K562 (cell line): Measurements from ENCODE around the gene HPD. TPM values are rescaled to one million over a fixed set of nuclear protein-coding genes. Genes with fewer than 3 reads are reported as not detected.

Experiments
- BCOR ChIP-seq: fragments of 450-650 bp; IDR thresholded peaks from 2 replicates; pipeline ENCODE4 v1.6.1; 2016
- CBFA2T2 ChIP-seq: fragments of 450-650 bp; conservative IDR thresholded peaks from 2 replicates; pipeline ENCODE4 v1.6.1; 2017; ENCODE audit warnings: mild to moderate bottlenecking
- CCNT2 ChIP-seq: IDR thresholded peaks from 2 replicates; pipeline ENCODE4 v1.6.1; 2011; ENCODE audit warnings: borderline replicate concordance, low read depth, mild to moderate bottlenecking, moderate library complexity, mixed read lengths, low read length; ENCODE audit not compliant: insufficient read length; ENCODE audit errors: extremely low read depth
- CSDE1 ChIP-seq, 2 experiments: fragments of 450-650 bp; IDR thresholded peaks; 2 replicates each; pipeline ENCODE4 v1.6.1; 2016; ENCODE audit warnings: mild to moderate bottlenecking in 1 of 2
- CUX1 ChIP-seq: fragments of 200-800 bp; sonication (Bioruptor generic); IDR thresholded peaks from 2 replicates; pipeline ENCODE4 v1.6.1; 2016; ENCODE audit warnings: missing genetic modification characterization, missing compliant biosample characterization
- DMBX1 ChIP-seq: fragments of 250-450 bp; sonication (Bioruptor Pico); IDR thresholded peaks from 2 replicates; pipeline ENCODE4 v1.8.0; 2022; ENCODE audit warnings: inconsistent platforms, mild to moderate bottlenecking, moderate library complexity, borderline replicate concordance
- EP300 ChIP-seq: IDR thresholded peaks from 2 replicates; pipeline ENCODE4 v1.6.1; 2012; ENCODE audit warnings: low read length, improper control_type of control experiment
- FOXA1 ChIP-seq: fragments of 450-650 bp; IDR thresholded peaks from 2 replicates; pipeline ENCODE4 v1.6.1; 2016; ENCODE audit warnings: mild to moderate bottlenecking, borderline replicate concordance
- HNRNPL ChIP-seq: fragments of 200-400 bp; formaldehyde crosslinking; IDR thresholded peaks from 2 replicates; pipeline ENCODE4 v1.6.1; 2017; ENCODE audit warnings: low read depth, mild to moderate bottlenecking, low read length
- JUND ChIP-seq, 2 experiments: IDR thresholded peaks; 2 replicates in 1 of 2; 3 replicates in 1 of 2; pipeline ENCODE4 v1.6.1; 2011; ENCODE audit warnings: borderline replicate concordance in 2 of 2, low read depth in 2 of 2, low read length in 2 of 2, improper control_type of control experiment in 1 of 2, missing biosample characterization in 1 of 2, missing genetic modification characterization in 1 of 2, missing genetic modification reagents in 1 of 2
- KAT7 ChIP-seq: sonication (generic); formaldehyde crosslinking; IDR thresholded peaks from 2 replicates; pipeline ENCODE4 v1.8.0; 2022; ENCODE audit warnings: missing genetic modification reagents, mild to moderate bottlenecking, borderline replicate concordance
- KLF6 ChIP-seq: fragments of 250-450 bp; sonication (Bioruptor Pico); IDR thresholded peaks from 2 replicates; pipeline ENCODE4 v1.4.0; 2020; ENCODE audit warnings: mild to moderate bottlenecking, moderate library complexity, borderline replicate concordance
- NCOA6 ChIP-seq: fragments of 450-650 bp; IDR thresholded peaks from 2 replicates; pipeline ENCODE4 v1.6.1; 2017; ENCODE audit warnings: mild to moderate bottlenecking
- NR4A1 ChIP-seq, 2 experiments: fragments of 250-450 bp in 1 of 2; fragments of 450-650 bp in 1 of 2; sonication (Bioruptor Pico) in 1 of 2; IDR thresholded peaks; 2 replicates each; pipeline versions ENCODE4 v1.4.0 to v1.6.1; 2016 to 2020; ENCODE audit warnings: mild to moderate bottlenecking in 2 of 2, missing compliant biosample characterization in 1 of 2, missing genetic modification characterization in 1 of 2, moderate library complexity in 1 of 2
- NRF1 ChIP-seq, 2 experiments: fragments of 450-650 bp; IDR thresholded peaks in 1 of 2; conservative IDR thresholded peaks in 1 of 2; 2 replicates each; pipeline ENCODE4 v1.6.1; 2014; ENCODE audit warnings: mild to moderate bottlenecking in 2 of 2
- OTX1 ChIP-seq: fragments of 450-650 bp; formaldehyde crosslinking; IDR thresholded peaks from 2 replicates; pipeline ENCODE4 v1.4.0; 2022; ENCODE audit warnings: mild to moderate bottlenecking
- POLR2A ChIP-seq: fragments of 450-650 bp; conservative IDR thresholded peaks from 2 replicates; pipeline ENCODE4 v1.6.1; 2016
- SMARCA4 ChIP-seq: fragments of 450-650 bp; IDR thresholded peaks from 2 replicates; pipeline ENCODE4 v1.6.1; 2016
- TAF1 ChIP-seq: IDR thresholded peaks from 2 replicates; pipeline ENCODE4 v1.6.1; 2011; ENCODE audit warnings: mild to moderate bottlenecking, low read length, moderate library complexity; ENCODE audit not compliant: insufficient read depth, control insufficient read depth, severe bottlenecking; ENCODE audit errors: extremely low read depth
- TRIM28 ChIP-seq: fragments of 450-650 bp; IDR thresholded peaks from 2 replicates; pipeline ENCODE4 v1.6.1; 2017
- ZC3H11A ChIP-seq: IDR thresholded peaks from 2 replicates; pipeline ENCODE4 v1.6.1; 2012; ENCODE audit warnings: low read depth, low read length, improper control_type of control experiment
- ZNF644 ChIP-seq: fragments of 200-800 bp; sonication (Bioruptor generic); IDR thresholded peaks from 2 replicates; pipeline ENCODE4 v1.6.1; 2016; ENCODE audit warnings: low read depth, missing genetic modification characterization, missing compliant biosample characterization
- ZNF766 ChIP-seq: fragments of 200-800 bp; sonication (Bioruptor generic); conservative IDR thresholded peaks from 2 replicates; pipeline ENCODE4 v1.6.1; 2016; ENCODE audit warnings: missing genetic modification characterization, missing compliant biosample characterization
- polyA plus RNA-seq, 8 experiments: library from polyadenylated mRNA; depleted of rRNA in 4 of 8; stranded (reverse) in 5 of 8; unstranded in 3 of 8; fragments of >200 nt; fragmentation: Nextera tagmentation in 2 of 8; fragmentation: Illumina TruSeq in 1 of 8; extraction: Ambion mirVana in 2 of 8; extraction: Trizol in 1 of 8; gene quantifications; 2 replicates each; pipeline versions ENCODE4 v1.2.1 to v1.2.3, GENCODE V29; 2011 to 2014; ENCODE audit warnings: inconsistent platforms in 1 of 8, missing spikeins in 1 of 8
- total RNA-seq, 7 experiments: library from RNA; depleted of rRNA in 6 of 7; stranded (reverse); fragments of >200 nt in 6 of 7; fragmentation: Illumina TruSeq in 2 of 7; extraction: Trizol in 2 of 7; gene quantifications; 2 replicates each; pipeline versions ENCODE4 v1.2.1 to v1.2.3, GENCODE V29; 2011 to 2021; ENCODE audit warnings: low replicate concordance in 1 of 7
- TF ChIP-seq, protein P1 (sequence below): fragments of 450-650 bp; formaldehyde crosslinking; IDR thresholded peaks from 2 replicates; pipeline ENCODE4 v1.4.0; 2020; ENCODE audit warnings: mild to moderate bottlenecking, moderate library complexity

Gene HPD
- total and polyA plus RNA-seq, 9 of the 15 experiments (the other 6 are each of a cell fraction or from before 2014, with no cell fraction given): 0.06 to 0.29 (median 0.07) TPM; not detected in 4

GRCh38 chr12:121812320-121812871 lies 46.3 kb downstream of the HPD start (continued):
- TF ChIP-seq CUX1 (no peak), ZC3H11A (no peak), OTX1 (CRISPR knock-in tag) (no peak), JUND (IDR thresholded peaks at IDR 0.05; ENCODE audit: borderline replicate concordance, low read depth, low read length) (no peak), JUND (tag; IDR thresholded peaks at IDR 0.05; ENCODE audit: borderline replicate concordance, low read depth, low read length) (no peak), CSDE1 (IDR thresholded peaks at IDR 0.05) (no peak), TRIM28 (no peak), DMBX1 (CRISPR knock-in tag) (no peak), NCOA6 (no peak), POLR2A (no peak), FOXA1 (no peak), KAT7 (CRISPR knock-in tag) (no peak), KLF6 (CRISPR knock-in tag) (no peak), ZNF766 (no peak), CBFA2T2 (no peak), HNRNPL (no peak), SMARCA4 (no peak), EP300 (no peak), ZNF644 (tag) (no peak), NR4A1 (CRISPR knock-in tag; IDR thresholded peaks at IDR 0.05) (no peak), NR4A1 (tag; IDR thresholded peaks at IDR 0.05) (no peak), BCOR (peak; percentile 99), NRF1 (conservative IDR thresholded peaks at IDR 0.05 in 1 of 2, IDR thresholded peaks at IDR 0.05 in 1 of 2) (peak in 1 of 2 experiments; percentile 48; a peak in 3 of 4 replicates), TAF1 (no peak), CCNT2 (no peak)
- TF ChIP-seq, protein P1, sequence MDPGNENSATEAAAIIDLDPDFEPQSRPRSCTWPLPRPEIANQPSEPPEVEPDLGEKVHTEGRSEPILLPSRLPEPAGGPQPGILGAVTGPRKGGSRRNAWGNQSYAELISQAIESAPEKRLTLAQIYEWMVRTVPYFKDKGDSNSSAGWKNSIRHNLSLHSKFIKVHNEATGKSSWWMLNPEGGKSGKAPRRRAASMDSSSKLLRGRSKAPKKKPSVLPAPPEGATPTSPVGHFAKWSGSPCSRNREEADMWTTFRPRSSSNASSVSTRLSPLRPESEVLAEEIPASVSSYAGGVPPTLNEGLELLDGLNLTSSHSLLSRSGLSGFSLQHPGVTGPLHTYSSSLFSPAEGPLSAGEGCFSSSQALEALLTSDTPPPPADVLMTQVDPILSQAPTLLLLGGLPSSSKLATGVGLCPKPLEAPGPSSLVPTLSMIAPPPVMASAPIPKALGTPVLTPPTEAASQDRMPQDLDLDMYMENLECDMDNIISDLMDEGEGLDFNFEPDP (CRISPR knock-in tag): no peak
